Activated CD8-positive, alpha-beta memory T cell treated with anti-CD3 and anti-CD28 coated beads, Interleukin-2, amount 10 ng/mL, durations not matched to agents 7 days and 5 days (primary cell): ENCODE data around the gene INSYN1. TPM values are rescaled to one million over a fixed set of nuclear protein-coding genes. Genes with fewer than 3 reads are reported as not detected.

Source experiments
- ATAC-seq: fragments of 150-1000 bp; cut with Tn5 transposase; one replicate; pipeline ENCODE4 v1.10.0; 2021; ENCODE audit warnings: moderate library complexity
- CTCF ChIA-PET: fragments of 350-600 bp; sonication (Branson Sonifier 250); formaldehyde crosslinking; loops from one replicate; lab custom pipeline; 2021; ENCODE audit warnings: antibody characterized with exemption; lab: Charles Lee
- DNase-seq: peaks from one replicate; pipeline ENCODE4 v3.0.0-alpha.2; 2020
- H3K27ac Mint-ChIP-seq: one replicate; pipeline ENCODE4 v1.8.0; 2021; ENCODE audit warnings: mild to moderate bottlenecking, mixed read lengths
- H3K27me3 Mint-ChIP-seq: one replicate; pipeline ENCODE4 v1.8.0; 2021; ENCODE audit warnings: mixed read lengths
- H3K36me3 Mint-ChIP-seq: one replicate; pipeline ENCODE4 v1.8.0; 2021; ENCODE audit warnings: mild to moderate bottlenecking, mixed read lengths
- H3K4me1 Mint-ChIP-seq: one replicate; pipeline ENCODE4 v1.8.0; 2021; ENCODE audit warnings: mixed read lengths
- H3K4me3 Mint-ChIP-seq: one replicate; pipeline ENCODE4 v1.8.0; 2021; ENCODE audit warnings: mild to moderate bottlenecking, moderate library complexity, mixed read lengths
- H3K9me3 Mint-ChIP-seq: one replicate; pipeline ENCODE4 v1.8.0; 2022; ENCODE audit warnings: low read depth, mixed read lengths
- total RNA-seq, 2 experiments: library from RNA; stranded (reverse); gene quantifications; one replicate each; pipeline ENCODE4 v1.2.3, GENCODE V29; 2021

Gene INSYN1
- total RNA-seq, 2 experiments from 2014 or later, result not detected

- Mint-ChIP-seq H3K9me3 (no peaks in the 10 kb centered on the region), H3K4me1 (peaks cover 4% of the 10 kb centered on the region), H3K36me3 (no peaks in the 10 kb centered on the region), H3K27me3 (peaks cover 30% of the 10 kb centered on the region), H3K27ac (no peak overlapping the region), H3K4me3 (no peak overlapping the region)
- CTCF ChIA-PET, result no interaction called here
- ATAC-seq, result no peak
- no peak for DNase-seq
Observed at GRCh38 chr15:73765778-73766177, 12.6 kb upstream of the INSYN1 start.

GRCh38 chr15:73763931-73764330 lies 10.8 kb upstream of the INSYN1 start:
- H3K27me3 Mint-ChIP-seq, result peaks cover 23% of the 10 kb centered on the region
- ATAC-seq (no peak), DNase-seq (no peak)
- H3K36me3 Mint-ChIP-seq, result no peaks in the 10 kb centered on the region
- H3K4me3 Mint-ChIP-seq, result no peak overlapping the region
- H3K4me1 Mint-ChIP-seq, result peaks cover 4% of the 10 kb centered on the region
- CTCF ChIA-PET, result no interaction called here
- no peaks in the 10 kb centered on the region for H3K9me3 Mint-ChIP-seq
- no peak overlapping the region for H3K27ac Mint-ChIP-seq

GRCh38 chr15:73760330-73761329 lies 7.5 kb upstream of the INSYN1 start:
- no peaks in the 10 kb centered on the region for H3K4me1 Mint-ChIP-seq
- CTCF ChIA-PET, result no interaction called here
- DNase-seq (no peak), ATAC-seq (no peak)
- H3K27ac Mint-ChIP-seq, result no peak overlapping the region
- no peaks in the 10 kb centered on the region for H3K36me3 Mint-ChIP-seq
- H3K4me3 Mint-ChIP-seq, result no peak overlapping the region
- H3K27me3 Mint-ChIP-seq, result peaks cover 24% of the 10 kb centered on the region
- no peaks in the 10 kb centered on the region for H3K9me3 Mint-ChIP-seq

- H3K27me3 Mint-ChIP-seq, result peaks cover 34% of the 10 kb centered on the region
- CTCF ChIA-PET, result no interaction called here
- H3K27ac Mint-ChIP-seq, result no peak overlapping the region
- H3K4me3 Mint-ChIP-seq, result no peak overlapping the region
- DNase-seq, result no peak
- ATAC-seq, result no peak
- H3K4me1 Mint-ChIP-seq, result no peaks in the 10 kb centered on the region
- H3K9me3 Mint-ChIP-seq, result no peaks in the 10 kb centered on the region
- no peaks in the 10 kb centered on the region for H3K36me3 Mint-ChIP-seq
Observed at GRCh38 chr15:73758461-73758860, 5.3 kb upstream of the INSYN1 start.

GRCh38 chr15:73757571-73757970 lies 4.4 kb upstream of the INSYN1 start:
- Mint-ChIP-seq H3K9me3 (no peaks in the 10 kb centered on the region), H3K4me1 (no peaks in the 10 kb centered on the region), H3K4me3 (no peak overlapping the region), H3K27me3 (peaks cover 33% of the 10 kb centered on the region), H3K27ac (no peak overlapping the region), H3K36me3 (no peaks in the 10 kb centered on the region)
- CTCF ChIA-PET, result no interaction called here
- ATAC-seq (no peak), DNase-seq (no peak)

- Mint-ChIP-seq H3K4me3 (no peak overlapping the region), H3K9me3 (no peaks in the 10 kb centered on the region), H3K36me3 (no peaks in the 10 kb centered on the region), H3K4me1 (no peaks in the 10 kb centered on the region), H3K27ac (no peak overlapping the region), H3K27me3 (peaks cover 33% of the 10 kb centered on the region)
- ATAC-seq, result no peak
- no peak for DNase-seq
- CTCF ChIA-PET, result no interaction called here
Observed at GRCh38 chr15:73756947-73757513, 3.9 kb upstream of the INSYN1 start.

- no peaks in the 10 kb centered on the region for H3K36me3 Mint-ChIP-seq
- no peak for ATAC-seq
- no peaks in the 10 kb centered on the region for H3K9me3 Mint-ChIP-seq
- H3K27me3 Mint-ChIP-seq, result peaks cover 35% of the 10 kb centered on the region
- no peak overlapping the region for H3K4me3 Mint-ChIP-seq
- H3K27ac Mint-ChIP-seq, result no peak overlapping the region
- no peak for DNase-seq
- H3K4me1 Mint-ChIP-seq, result no peaks in the 10 kb centered on the region
- CTCF ChIA-PET, result no interaction called here
Observed at GRCh38 chr15:73756390-73756789, 3.2 kb upstream of the INSYN1 start.

- DNase-seq, result no peak
- Mint-ChIP-seq H3K4me3 (no peak overlapping the region), H3K4me1 (no peaks in the 10 kb centered on the region), H3K27me3 (peaks cover 36% of the 10 kb centered on the region), H3K27ac (no peak overlapping the region), H3K36me3 (no peaks in the 10 kb centered on the region), H3K9me3 (no peaks in the 10 kb centered on the region)
- CTCF ChIA-PET, result no interaction called here
- no peak for ATAC-seq
Observed at GRCh38 chr15:73755946-73756345, 2.8 kb upstream of the INSYN1 start.

GRCh38 chr15:73755481-73755880 lies 2.3 kb upstream of the INSYN1 start:
- ATAC-seq (no peak), DNase-seq (no peak)
- Mint-ChIP-seq H3K9me3 (no peaks in the 10 kb centered on the region), H3K36me3 (no peaks in the 10 kb centered on the region), H3K27me3 (peaks cover 41% of the 10 kb centered on the region), H3K27ac (no peak overlapping the region), H3K4me3 (no peak overlapping the region), H3K4me1 (no peaks in the 10 kb centered on the region)
- CTCF ChIA-PET, result no interaction called here

GRCh38 chr15:73754461-73754860 lies 1.3 kb upstream of the INSYN1 start:
- CTCF ChIA-PET, result no interaction called here

GRCh38 chr15:73752806-73753193 lies 351 bp downstream of the INSYN1 start:
- ATAC-seq, result no peak
- H3K27me3 Mint-ChIP-seq, result peaks cover 53% of the 10 kb centered on the region

More at GRCh38 chr15:73754461-73754860, 1.3 kb upstream of the INSYN1 start:
- DNase-seq (no peak), ATAC-seq (no peak)
- H3K4me1 Mint-ChIP-seq, result no peaks in the 10 kb centered on the region
- H3K36me3 Mint-ChIP-seq, result no peaks in the 10 kb centered on the region
- H3K4me3 Mint-ChIP-seq, result no peak overlapping the region
- H3K27me3 Mint-ChIP-seq, result peaks cover 51% of the 10 kb centered on the region
- no peaks in the 10 kb centered on the region for H3K9me3 Mint-ChIP-seq
- no peak overlapping the region for H3K27ac Mint-ChIP-seq

GRCh38 chr15:73751899-73752805 lies 999 bp downstream of the INSYN1 start:
- H3K4me1 Mint-ChIP-seq, result no peaks in the 10 kb centered on the region
- H3K9me3 Mint-ChIP-seq, result no peaks in the 10 kb centered on the region
- no peak for DNase-seq
- ATAC-seq, result no peak
- H3K4me3 Mint-ChIP-seq, result no peak overlapping the region
- peaks cover 59% of the 10 kb centered on the region for H3K27me3 Mint-ChIP-seq
- H3K36me3 Mint-ChIP-seq, result no peaks in the 10 kb centered on the region
- H3K27ac Mint-ChIP-seq, result no peak overlapping the region
- CTCF ChIA-PET, result no interaction called here

More at GRCh38 chr15:73752806-73753193, 351 bp downstream of the INSYN1 start:
- H3K4me3 Mint-ChIP-seq, result no peak overlapping the region
- no peaks in the 10 kb centered on the region for H3K4me1 Mint-ChIP-seq
- no peaks in the 10 kb centered on the region for H3K9me3 Mint-ChIP-seq
- no peak overlapping the region for H3K27ac Mint-ChIP-seq
- H3K36me3 Mint-ChIP-seq, result no peaks in the 10 kb centered on the region
- DNase-seq, result no peak
- CTCF ChIA-PET, result no interaction called here

- Mint-ChIP-seq H3K4me1 (no peaks in the 10 kb centered on the region), H3K9me3 (no peaks in the 10 kb centered on the region), H3K36me3 (no peaks in the 10 kb centered on the region), H3K27me3 (peaks cover 58% of the 10 kb centered on the region), H3K27ac (no peak overlapping the region), H3K4me3 (no peak overlapping the region)
- ATAC-seq (no peak), DNase-seq (no peak)
- CTCF ChIA-PET, result no interaction called here
Observed at GRCh38 chr15:73751511-73751898, 1.6 kb downstream of the INSYN1 start.
